Astrocyte (in vitro differentiated cells and primary cell): ENCODE measurements around the gene CIBAR2. TPM values are rescaled to one million over a fixed set of nuclear protein-coding genes. Genes with fewer than 3 reads are reported as not detected.

ENCODE experiments used
- DNase-seq: peaks from one replicate; pipeline ENCODE4 v3.0.0-alpha.2; 2010; ENCODE audit warnings: low read depth
- FAIRE-seq: peaks from 2 replicates; lab custom pipeline; 2011; peaks lifted over from hg19 to GRCh38; lab: Jason Lieb, UNC
- H2AFZ ChIP-seq: 2 replicates; pipeline ENCODE4 v1.6.0; 2012; ENCODE audit warnings: low read depth, low read length, inconsistent platforms
- H3K27ac ChIP-seq: 2 replicates; pipeline ENCODE4 v1.5.1; 2011; ENCODE audit warnings: low read depth, low read length, inconsistent platforms
- H3K27me3 ChIP-seq: 2 replicates; pipeline ENCODE4 v1.6.0; 2011; ENCODE audit warnings: low read length, inconsistent platforms; ENCODE audit not compliant: insufficient read depth
- H3K36me3 ChIP-seq: 2 replicates; pipeline ENCODE4 v1.5.1; 2011; ENCODE audit warnings: low read length, inconsistent platforms; ENCODE audit not compliant: insufficient read depth
- H3K4me1 ChIP-seq: 2 replicates; pipeline ENCODE4 v1.5.1; 2011; ENCODE audit warnings: low read length, inconsistent platforms; ENCODE audit not compliant: insufficient read depth
- H3K4me2 ChIP-seq: 2 replicates; pipeline ENCODE4 v1.6.0; 2012; ENCODE audit warnings: low read length, inconsistent platforms
- H3K4me3 ChIP-seq: 2 replicates; pipeline ENCODE4 v1.5.1; 2011; ENCODE audit warnings: low read depth, mild to moderate bottlenecking, low read length, inconsistent platforms; ENCODE audit not compliant: insufficient read depth
- H3K79me2 ChIP-seq: 2 replicates; pipeline ENCODE4 v1.6.0; 2012; ENCODE audit warnings: mild to moderate bottlenecking, low read length, inconsistent platforms; ENCODE audit not compliant: insufficient read depth
- H3K9ac ChIP-seq: 2 replicates; pipeline ENCODE4 v1.6.0; 2012; ENCODE audit warnings: mild to moderate bottlenecking, low read length, inconsistent platforms
- H3K9me3 ChIP-seq: 2 replicates; pipeline ENCODE4 v1.5.1; 2012; ENCODE audit warnings: low read depth, mild to moderate bottlenecking, low read length, inconsistent platforms; ENCODE audit not compliant: insufficient read depth
- H4K20me1 ChIP-seq: 2 replicates; pipeline ENCODE4 v1.6.0; 2012; ENCODE audit warnings: low read length, inconsistent platforms; ENCODE audit not compliant: insufficient read depth
- H3K27ac Mint-ChIP-seq: one replicate; pipeline ENCODE4 v1.8.0; 2021; ENCODE audit warnings: mild to moderate bottlenecking, mixed read lengths; ENCODE audit not compliant: unreplicated experiment
- H3K27me3 Mint-ChIP-seq: one replicate; pipeline ENCODE4 v1.8.0; 2021; ENCODE audit warnings: low read depth, mixed read lengths; ENCODE audit not compliant: unreplicated experiment
- H3K36me3 Mint-ChIP-seq: one replicate; pipeline ENCODE4 v1.8.0; 2021; ENCODE audit warnings: low read depth, mixed read lengths; ENCODE audit not compliant: unreplicated experiment
- H3K4me1 Mint-ChIP-seq: one replicate; pipeline ENCODE4 v1.8.0; 2021; ENCODE audit warnings: low read depth, mixed read lengths; ENCODE audit not compliant: unreplicated experiment
- H3K4me3 Mint-ChIP-seq: one replicate; pipeline ENCODE4 v1.8.0; 2021; ENCODE audit warnings: mild to moderate bottlenecking, moderate library complexity, mixed read lengths; ENCODE audit not compliant: unreplicated experiment
- H3K9me3 Mint-ChIP-seq: one replicate; pipeline ENCODE4 v1.8.0; 2021; ENCODE audit warnings: mild to moderate bottlenecking, mixed read lengths; ENCODE audit not compliant: unreplicated experiment
- EZH2 ChIP-seq: IDR thresholded peaks from 2 replicates; pipeline ENCODE4 v1.6.1; 2012; ENCODE audit warnings: mild to moderate bottlenecking, low read length, inconsistent platforms; ENCODE audit not compliant: insufficient read depth
- total RNA-seq: library from RNA; stranded (reverse); gene quantifications from 2 replicates; pipeline ENCODE4 v1.2.1, GENCODE V29; 2021
- TF ChIP-seq, protein P1 (sequence below): IDR thresholded peaks from 2 replicates; pipeline ENCODE4 v1.5.1; 2011; ENCODE audit warnings: low read depth, mild to moderate bottlenecking, inconsistent platforms, low read length, moderate library complexity; ENCODE audit not compliant: insufficient read depth

CIBAR2 gene
- total RNA-seq, 1 donor from 2014 or later: not detected

DNA sequence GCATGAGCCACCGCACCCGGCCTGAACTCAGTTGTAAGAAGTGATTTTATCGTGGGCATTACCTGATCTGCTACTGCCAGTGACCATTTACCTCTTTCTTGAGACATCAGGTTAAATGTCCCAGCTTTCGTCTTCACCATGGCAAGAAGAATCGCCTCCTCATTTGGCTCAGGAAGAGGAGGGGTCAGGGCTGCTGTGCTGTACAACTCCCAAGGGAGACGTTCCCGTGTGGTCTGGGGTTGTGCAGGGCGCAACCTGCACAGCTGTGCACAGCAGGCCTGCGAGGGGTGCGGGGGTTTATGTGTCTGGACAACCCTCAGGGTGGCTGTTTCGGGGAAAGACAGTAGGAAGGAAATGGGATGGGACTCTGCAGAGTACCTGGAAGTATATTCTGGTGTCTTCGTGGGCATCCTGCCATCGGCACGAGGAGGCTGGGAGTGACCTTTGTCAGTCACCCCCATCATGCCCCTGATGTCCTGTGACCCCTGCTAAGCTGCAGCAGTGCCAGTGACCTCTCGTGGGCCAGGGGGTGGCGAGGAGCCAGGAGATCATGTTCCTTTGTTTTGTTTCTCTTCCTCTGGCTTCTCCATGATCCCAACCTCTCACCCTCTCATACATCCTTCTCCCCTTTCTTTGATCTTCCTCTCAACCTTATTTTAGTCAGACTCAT lies 27.3 kb downstream of the CIBAR2 start:
- peaks cover 7% of the 10 kb centered on the region for H3K36me3 Mint-ChIP-seq
- FAIRE-seq: no peak
- Histone ChIP-seq H3K4me1 (peaks cover 1% of the 10 kb centered on the region), H3K4me3 (no peak overlapping the region), H3K4me2 (no peak overlapping the region), H3K79me2 (no peaks in the 10 kb centered on the region), H3K9me3 (no peaks in the 10 kb centered on the region), H3K27me3 (no peaks in the 10 kb centered on the region), H3K9ac (no peak overlapping the region), H3K36me3 (no peaks in the 10 kb centered on the region), H3K27ac (no peak overlapping the region), H4K20me1 (peaks cover 6% of the 10 kb centered on the region), H2AFZ (no peak overlapping the region)
- no peak overlapping the region for H3K4me3 Mint-ChIP-seq
- H3K9me3 Mint-ChIP-seq: peaks cover 2% of the 10 kb centered on the region
- TF ChIP-seq, protein P1, sequence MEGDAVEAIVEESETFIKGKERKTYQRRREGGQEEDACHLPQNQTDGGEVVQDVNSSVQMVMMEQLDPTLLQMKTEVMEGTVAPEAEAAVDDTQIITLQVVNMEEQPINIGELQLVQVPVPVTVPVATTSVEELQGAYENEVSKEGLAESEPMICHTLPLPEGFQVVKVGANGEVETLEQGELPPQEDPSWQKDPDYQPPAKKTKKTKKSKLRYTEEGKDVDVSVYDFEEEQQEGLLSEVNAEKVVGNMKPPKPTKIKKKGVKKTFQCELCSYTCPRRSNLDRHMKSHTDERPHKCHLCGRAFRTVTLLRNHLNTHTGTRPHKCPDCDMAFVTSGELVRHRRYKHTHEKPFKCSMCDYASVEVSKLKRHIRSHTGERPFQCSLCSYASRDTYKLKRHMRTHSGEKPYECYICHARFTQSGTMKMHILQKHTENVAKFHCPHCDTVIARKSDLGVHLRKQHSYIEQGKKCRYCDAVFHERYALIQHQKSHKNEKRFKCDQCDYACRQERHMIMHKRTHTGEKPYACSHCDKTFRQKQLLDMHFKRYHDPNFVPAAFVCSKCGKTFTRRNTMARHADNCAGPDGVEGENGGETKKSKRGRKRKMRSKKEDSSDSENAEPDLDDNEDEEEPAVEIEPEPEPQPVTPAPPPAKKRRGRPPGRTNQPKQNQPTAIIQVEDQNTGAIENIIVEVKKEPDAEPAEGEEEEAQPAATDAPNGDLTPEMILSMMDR: no peak
- TF ChIP-seq EZH2: no peak
- H3K27me3 Mint-ChIP-seq: peaks cover 35% of the 10 kb centered on the region
- H3K4me1 Mint-ChIP-seq: peaks cover 13% of the 10 kb centered on the region
- H3K27ac Mint-ChIP-seq: no peak overlapping the region
- no peak for DNase-seq

DNA sequence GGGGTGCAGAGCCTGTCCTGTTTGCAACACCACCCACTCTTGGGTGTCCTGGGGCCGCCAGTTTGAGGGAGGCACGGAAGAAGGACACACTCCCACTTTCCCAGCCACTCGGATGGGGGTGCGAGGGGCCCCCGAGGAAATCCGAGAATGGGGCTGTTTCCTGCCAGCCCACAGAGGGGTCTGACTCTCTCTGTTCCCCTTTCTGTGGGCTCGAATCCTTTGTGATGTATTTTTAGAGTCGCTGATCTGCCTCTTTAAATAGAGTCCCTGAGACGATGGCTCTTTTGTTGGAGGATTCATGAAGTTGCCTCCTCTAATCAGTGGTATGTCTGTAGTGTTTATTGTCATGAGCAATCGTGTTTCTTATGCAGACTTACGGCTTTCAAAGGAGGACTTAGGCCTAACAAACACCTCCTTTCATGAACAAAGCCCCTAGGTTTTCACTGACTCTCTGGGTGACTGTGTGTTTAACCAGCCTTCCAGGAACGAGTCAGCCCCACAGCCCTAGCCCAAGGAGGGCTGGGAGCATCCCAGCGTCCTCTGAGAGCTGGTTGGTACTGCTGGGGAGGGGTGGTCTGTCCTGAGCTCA lies 29.1 kb downstream of the CIBAR2 start:
- Mint-ChIP-seq H3K27me3 (peaks cover 39% of the 10 kb centered on the region), H3K27ac (no peak overlapping the region), H3K36me3 (peaks cover 19% of the 10 kb centered on the region), H3K4me1 (peaks cover 7% of the 10 kb centered on the region), H3K4me3 (no peak overlapping the region), H3K9me3 (peaks cover 2% of the 10 kb centered on the region)
- H4K20me1 ChIP-seq: peaks cover 6% of the 10 kb centered on the region
- no peaks in the 10 kb centered on the region for H3K4me1 ChIP-seq
- H3K27ac ChIP-seq: no peak overlapping the region
- H3K79me2 ChIP-seq: no peaks in the 10 kb centered on the region
- no peak overlapping the region for H3K4me3 ChIP-seq
- no peak overlapping the region for H3K4me2 ChIP-seq
- DNase-seq (no peak), FAIRE-seq (no peak)
- no peaks in the 10 kb centered on the region for H3K9me3 ChIP-seq
- H2AFZ ChIP-seq: no peak overlapping the region
- no peak overlapping the region for H3K9ac ChIP-seq
- no peaks in the 10 kb centered on the region for H3K36me3 ChIP-seq
- H3K27me3 ChIP-seq: no peaks in the 10 kb centered on the region
- TF ChIP-seq EZH2: no peak
- TF ChIP-seq, protein P1: no peak
